HL-60/S4 treated with phorbol 12-myristate 13-acetate at 8.2 ng/mL for 4 days and 3 days (cell line): ENCODE measurements around the gene CCDC160.
"Not testable (repeated sequence)": the region's sequence is repeated elsewhere in the genome, so short reads cannot be mapped to it uniquely, and the experiment has no call there.

Source experiments
- in situ Hi-C: fragments of 300-500 bp; cut with MboI; formaldehyde crosslinking; loops from 2 replicates; pipeline ENCODE4 v1.15.0; 2022; ENCODE audit warnings: low sequenced_read_pairs

The CCDC160 gene

GRCh38 chrX:134236626-134237614 is at the start of gene CCDC160:
Gene CCDC160 (plus strand): TSS chrX:134237182. CDS start chrX:134244801, 7,619 bp downstream.
- in situ Hi-C loops: no loop called here

GRCh38 chrX:134191281-134191680 is 45.7 kb upstream of the CCDC160 start:
- in situ Hi-C loops: no loop called here

GRCh38 chrX:134194915-134195314 is 42.1 kb upstream of the CCDC160 start:
- in situ Hi-C loops: no loop called here

DNA sequence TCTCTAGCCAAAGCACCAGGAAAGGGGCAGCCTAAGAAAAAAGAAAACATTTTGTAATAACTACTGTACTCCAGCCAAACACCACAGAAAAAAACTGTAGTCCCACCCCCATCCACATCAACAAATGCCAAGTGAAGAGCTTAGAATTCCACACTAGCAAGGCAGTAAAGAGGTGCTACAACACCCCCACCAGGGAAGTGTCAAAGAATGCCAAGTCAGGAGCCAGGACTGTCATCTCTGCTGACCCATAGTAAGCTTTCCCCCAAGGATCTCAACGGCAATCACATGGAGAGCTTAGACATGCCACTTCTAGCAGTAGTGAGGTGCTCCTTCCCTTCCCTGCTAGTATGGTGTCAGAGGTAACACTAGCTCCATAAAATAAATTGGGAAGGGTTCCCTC is 34.4 kb upstream of the CCDC160 start:
- in situ Hi-C loops: no loop called here

DNA sequence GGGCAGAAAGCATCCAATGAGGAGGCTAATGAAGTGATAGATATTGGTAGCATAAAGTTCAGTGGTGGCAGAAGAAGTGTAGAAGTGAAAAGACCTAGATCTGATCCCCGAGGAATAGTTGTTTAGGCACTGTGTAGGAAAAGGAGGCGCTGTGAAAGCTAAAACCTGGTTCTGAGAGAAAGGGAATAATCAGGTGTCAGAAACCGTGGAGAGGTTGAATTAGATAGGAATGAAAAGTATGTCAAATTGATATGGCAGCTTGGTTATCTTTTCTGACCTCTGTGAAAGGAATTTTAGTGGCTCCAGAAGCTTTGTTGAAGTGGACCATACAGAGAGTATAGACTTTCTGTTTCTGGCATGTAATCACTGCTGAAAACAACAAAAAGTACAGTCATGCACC is 30.8 kb upstream of the CCDC160 start:
- in situ Hi-C loops: no loop called here

DNA sequence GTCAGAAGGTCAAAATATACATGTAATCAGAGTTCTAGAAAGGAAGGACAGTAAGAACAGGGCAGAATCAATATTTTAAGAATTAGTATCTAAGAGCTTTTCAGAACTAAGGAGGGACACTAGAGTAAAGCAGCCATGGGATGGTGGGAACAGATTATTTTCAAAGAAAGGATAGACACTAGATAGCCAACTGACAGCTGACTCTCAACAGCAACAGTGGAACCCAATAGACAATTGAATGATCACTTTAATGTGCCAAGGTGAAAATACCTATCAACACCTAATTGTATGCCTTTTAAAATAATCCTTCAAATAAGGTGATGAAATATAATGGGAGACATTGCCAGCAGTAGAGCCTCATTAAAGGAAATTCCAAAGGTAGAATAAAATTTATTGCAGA is 26.5 kb upstream of the CCDC160 start:
- in situ Hi-C loops: no loop called here

DNA sequence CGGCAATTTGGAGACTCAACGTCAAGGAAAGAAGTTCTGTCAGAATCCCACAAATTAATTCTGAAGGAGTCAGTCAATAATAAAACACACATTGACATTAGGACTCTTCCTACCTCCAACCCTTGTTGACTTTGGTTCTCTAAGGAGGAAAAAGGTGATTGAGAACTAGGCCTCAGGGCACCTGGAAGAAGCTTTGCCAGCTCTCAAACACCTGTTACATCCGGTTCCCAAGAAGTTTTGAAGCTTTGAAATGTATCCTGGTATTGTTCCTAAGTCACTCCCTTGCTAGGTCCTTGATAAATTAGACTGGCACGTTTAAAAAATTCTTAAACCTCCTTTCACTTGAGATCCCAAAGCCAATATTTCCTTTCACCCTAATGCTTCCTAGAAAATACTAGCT is 1.7 kb upstream of the CCDC160 start:
- in situ Hi-C loops: no loop called here

DNA sequence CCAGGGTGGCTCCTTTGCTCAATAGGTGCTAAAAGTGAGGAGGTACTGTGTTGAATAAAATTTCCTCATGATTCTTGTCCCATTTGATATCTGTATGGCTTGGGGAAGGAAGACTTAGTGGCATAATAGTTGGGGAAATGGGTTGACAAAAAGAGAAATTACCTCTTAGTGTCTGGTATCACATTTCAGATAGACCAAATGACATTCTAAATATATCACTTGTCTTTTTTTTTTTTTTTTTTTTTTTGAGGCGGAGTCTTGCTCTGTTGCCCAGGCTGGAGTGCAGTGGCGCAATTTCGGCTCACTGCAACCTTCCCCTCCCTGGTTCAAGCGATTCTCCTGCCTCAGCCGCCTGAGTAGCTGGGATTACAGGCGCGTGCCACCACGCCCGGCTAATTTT is 1.2 kb downstream of the CCDC160 start:
- in situ Hi-C loops: not testable (repeated sequence)

DNA sequence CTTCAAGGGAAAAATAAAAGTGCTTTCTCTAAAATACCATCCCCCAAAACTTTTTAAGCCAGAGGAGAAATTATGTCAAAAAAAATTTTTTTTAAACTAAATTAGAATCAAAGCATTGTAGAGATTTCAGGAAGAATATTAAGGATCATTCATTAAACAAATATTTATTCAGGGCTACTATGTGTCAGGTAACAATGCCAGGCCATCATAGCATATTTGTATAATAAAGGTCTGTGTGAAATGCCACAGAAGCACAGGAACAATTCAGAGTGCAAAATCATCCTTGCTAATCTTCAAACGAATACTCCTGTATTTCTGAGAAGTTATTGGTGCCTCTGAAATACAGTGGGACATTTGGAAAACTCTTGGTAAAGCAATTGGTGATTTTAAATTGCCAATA is 2.0 kb downstream of the CCDC160 start:
- in situ Hi-C loops: no loop called here

- in situ Hi-C loops: no loop called here
Observed at GRCh38 chrX:134240209-134240608, 3.2 kb downstream of the CCDC160 start.

DNA sequence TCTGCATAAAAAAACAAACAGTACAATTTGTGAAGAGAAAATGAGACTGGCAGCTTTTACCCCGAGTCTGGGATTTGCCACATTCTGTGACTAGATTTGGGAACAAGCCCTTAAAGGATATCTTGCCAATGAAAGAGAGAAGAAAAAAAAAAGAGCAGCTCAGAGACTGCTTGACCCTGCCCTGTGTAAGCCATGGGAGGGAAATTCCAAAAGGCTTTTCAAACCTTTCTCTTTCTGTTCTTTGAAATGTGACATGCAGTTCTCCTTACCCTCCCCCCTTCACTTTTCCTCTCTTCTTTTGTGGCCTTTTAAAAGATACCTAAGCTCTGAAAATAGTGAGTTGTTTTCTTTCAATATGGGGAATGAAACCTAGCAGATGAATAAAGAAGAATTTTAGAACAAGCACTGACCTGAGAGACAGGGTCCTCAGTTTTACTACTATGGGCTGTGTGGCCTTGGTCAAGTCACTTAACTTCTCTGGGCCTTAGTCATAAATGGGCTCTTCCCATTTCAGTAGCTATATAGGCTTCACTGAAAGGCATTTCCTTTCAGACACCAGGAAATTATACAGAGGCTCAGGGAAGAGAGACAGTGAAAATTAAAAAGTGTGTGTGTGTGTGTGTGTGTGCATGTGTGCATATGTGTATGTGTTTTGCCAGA is 5.1 kb downstream of the CCDC160 start:
- in situ Hi-C loops: no loop called here

- in situ Hi-C loops: no loop called here
Observed at GRCh38 chrX:134244043-134244442, 7.1 kb downstream of the CCDC160 start.

- in situ Hi-C loops: no loop called here
Observed at GRCh38 chrX:134246282-134246681, 9.3 kb downstream of the CCDC160 start.

GRCh38 chrX:134247492-134247891 is 10.5 kb downstream of the CCDC160 start:
- in situ Hi-C loops: no loop called here

GRCh38 chrX:134249241-134249640 is 12.3 kb downstream of the CCDC160 start:
- in situ Hi-C loops: no loop called here

DNA sequence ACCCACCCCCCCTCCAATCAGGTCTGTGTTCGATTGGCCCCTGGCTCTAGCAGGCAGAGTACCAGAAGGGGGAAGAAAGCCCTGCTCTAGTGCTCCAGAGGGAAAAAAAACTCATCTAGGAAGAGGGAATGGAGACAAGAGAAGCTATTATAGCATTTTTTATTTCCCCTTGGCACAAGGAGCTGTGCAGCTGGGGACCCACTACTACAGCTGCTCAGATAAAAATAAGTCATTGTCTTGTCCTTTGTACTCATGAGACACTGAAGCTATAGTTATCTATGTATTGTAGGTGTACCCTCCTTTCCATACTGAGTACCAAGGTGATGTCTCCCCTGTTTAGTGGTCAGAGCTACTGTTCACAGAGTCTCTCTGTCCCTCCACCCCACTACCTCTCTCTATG is 14.3 kb downstream of the CCDC160 start:
- in situ Hi-C loops: no loop called here

- in situ Hi-C loops: no loop called here
Observed at GRCh38 chrX:134254511-134254910, 17.5 kb downstream of the CCDC160 start.

DNA sequence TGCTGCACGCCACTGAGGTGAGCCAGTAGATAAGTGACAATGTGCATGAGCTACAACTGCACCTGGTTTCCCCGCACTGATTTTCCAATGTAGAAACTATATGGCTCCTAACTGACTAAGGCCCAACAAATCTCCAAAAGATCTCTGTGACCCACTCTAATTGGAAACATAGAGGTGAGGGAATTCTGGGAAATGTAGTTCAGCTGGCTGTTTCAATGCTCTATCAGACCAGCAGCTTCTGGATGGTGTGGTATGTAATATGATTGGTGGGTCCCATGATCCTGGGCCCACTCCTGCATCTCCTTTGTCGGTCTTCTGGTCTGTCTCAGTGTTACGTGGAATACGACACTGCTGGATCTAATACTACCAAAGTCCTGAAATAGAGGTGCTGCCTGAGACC is 18.6 kb downstream of the CCDC160 start:
- in situ Hi-C loops: no loop called here

GRCh38 chrX:134256684-134257083 is 19.7 kb downstream of the CCDC160 start:
- in situ Hi-C loops: no loop called here

GRCh38 chrX:134258202-134258601 is 21.2 kb downstream of the CCDC160 start:
- in situ Hi-C loops: no loop called here

DNA sequence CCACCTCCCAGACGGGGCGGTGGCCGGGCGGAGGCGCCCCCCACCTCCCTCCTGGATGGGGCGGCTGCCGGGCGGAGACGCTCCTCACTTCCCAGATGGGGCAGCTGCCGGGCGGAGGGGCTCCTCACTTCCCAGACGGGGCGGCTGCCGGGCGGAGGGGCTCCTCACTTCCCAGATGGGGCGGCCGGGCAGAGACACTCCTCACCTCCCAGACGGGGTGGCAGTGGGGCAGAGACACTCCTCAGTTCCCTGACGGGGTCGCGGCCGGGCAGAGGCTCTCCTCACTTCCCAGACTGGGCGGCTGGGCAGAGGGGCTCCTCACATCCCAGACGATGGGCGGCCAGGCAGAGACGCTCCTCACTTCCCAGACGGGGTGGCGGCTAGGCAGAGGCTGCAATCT is 49.0 kb downstream of the CCDC160 start:
- in situ Hi-C loops: not testable (repeated sequence)

GRCh38 chrX:134287346-134287745 is 50.4 kb downstream of the CCDC160 start:
- in situ Hi-C loops: no loop called here
